ENCODE data around the gene DCLK2. TPM values are rescaled to one million over a fixed set of nuclear protein-coding genes. Genes with fewer than 3 reads are reported as not detected.

Gene DCLK2
- total and polyA plus RNA-seq, 2 of the 13 experiments (the other 11 are each of a cell fraction or from before 2014, with no cell fraction given): not detected

DNA sequence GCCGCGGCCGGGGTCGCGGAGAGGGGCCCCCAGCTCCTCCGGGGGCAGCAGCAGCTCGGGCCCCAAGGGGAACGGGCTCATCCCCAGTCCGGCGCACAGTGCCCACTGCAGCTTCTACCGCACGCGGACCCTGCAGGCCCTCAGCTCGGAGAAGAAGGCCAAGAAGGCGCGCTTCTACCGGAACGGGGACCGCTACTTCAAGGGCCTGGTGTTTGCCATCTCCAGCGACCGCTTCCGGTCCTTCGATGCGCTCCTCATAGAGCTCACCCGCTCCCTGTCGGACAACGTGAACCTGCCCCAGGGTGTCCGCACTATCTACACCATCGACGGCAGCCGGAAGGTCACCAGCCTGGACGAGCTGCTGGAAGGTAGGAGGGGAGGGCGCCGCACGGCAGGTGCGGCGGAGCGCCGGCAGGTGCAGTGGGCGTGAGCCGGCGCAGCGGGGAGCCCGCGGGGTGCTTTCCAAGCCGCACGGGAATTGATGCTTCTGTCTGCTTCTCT is 886 bp downstream of the DCLK2 start (continued):
- no peak for TF ChIP-seq SUZ12 (IDR thresholded peaks at IDR 0.05; ENCODE audit: low read depth, low read length)

DNA sequence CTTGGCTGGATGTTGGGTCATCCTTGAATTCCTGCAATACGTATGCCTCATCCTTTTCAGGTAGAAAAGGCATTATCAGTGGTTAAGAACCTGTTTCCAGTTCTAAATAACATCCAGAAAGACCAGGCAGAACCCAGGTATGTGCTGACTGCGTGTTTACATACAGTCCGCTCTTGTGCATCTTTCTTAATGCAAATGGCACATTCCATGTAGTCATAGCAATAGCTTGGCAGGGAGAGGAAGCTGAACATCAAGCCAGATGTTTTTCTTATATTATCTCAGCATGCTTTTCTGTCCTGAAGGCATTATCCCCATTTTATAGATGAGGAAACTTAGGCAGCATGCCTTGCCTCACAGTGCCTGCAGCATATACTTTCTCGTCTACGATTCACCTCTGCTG is 2.1 kb downstream of the DCLK2 start:
- no peaks in the 10 kb centered on the region for H4K20me1 ChIP-seq (ENCODE audit: insufficient read depth, low read length)

DNA sequence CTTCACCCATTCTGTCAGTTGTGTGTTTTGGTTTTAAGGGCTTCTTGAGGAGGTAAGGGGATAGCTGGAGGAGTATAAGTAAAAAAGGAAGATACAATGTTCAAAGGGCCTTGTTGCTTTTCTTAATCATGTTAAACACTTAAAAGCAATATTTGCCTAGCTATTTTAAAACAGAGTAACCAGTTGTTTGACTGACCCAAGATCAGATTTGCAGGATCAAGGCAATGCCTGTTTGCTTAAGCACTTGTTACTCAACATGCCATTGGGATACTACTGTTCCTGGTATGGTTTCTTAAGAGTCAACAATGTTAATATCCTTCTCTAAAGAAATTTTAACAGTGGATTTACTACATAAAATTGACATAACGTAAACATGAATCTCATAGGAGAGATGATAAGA is 2.6 kb downstream of the DCLK2 start:
- DNase-seq (ENCODE audit: low spot score) (peak; percentile 20), ATAC-seq (peak; percentile 61; the same call in 1 of the 3 replicates), FAIRE-seq (peak; percentile 60)
- no peaks in the 10 kb centered on the region for H4K20me1 ChIP-seq (ENCODE audit: insufficient read depth, low read length)
- no peak overlapping the region for H3K9ac ChIP-seq (ENCODE audit: insufficient read depth, low read depth, low read length)
- POLR2A ChIA-PET: no interaction called here
- H3K36me3 ChIP-seq (replicated peaks in 1 of 2; ENCODE audit: control insufficient read depth in 1 of 2, insufficient read depth in 2 of 2, low read length in 2 of 2): no peaks in the 10 kb centered on the region
- in situ Hi-C loops (cut with HindIII; ENCODE audit: extremely low pct_ligation_motif_present, low pct_unique_long_range_greater_than_20kb) (no loop called here), intact Hi-C loops (cut with micrococcal nuclease; ENCODE audit: unreplicated experiment) (no loop called here)
- no TSS peak for BruUV-seq (replicated peaks)
- H3K4me2 ChIP-seq (ENCODE audit: low read depth, low read length): no peak overlapping the region
- H2AFZ ChIP-seq (ENCODE audit: low read length): no peak overlapping the region
- WGBS (ENCODE audit: low lambda C conversion rate): 0% methylated on average over 1 of the region's 1 CpG
- peaks cover 11% of the 10 kb centered on the region for H3K4me1 ChIP-seq (ENCODE audit: insufficient read depth, low read length)
- H3K9me3 ChIP-seq (ENCODE audit: low read length): no peaks in the 10 kb centered on the region
- no peak overlapping the region for H3K27ac ChIP-seq (ENCODE audit: extremely low read length, insufficient read depth, low read length)
- H3K27me3 ChIP-seq (ENCODE audit: control insufficient read depth in 1 of 2, insufficient read depth in 2 of 2, low read length in 2 of 2): peaks cover 1 to 8% of the 10 kb centered on the region in 2 experiments; a peak in 1 of 5 replicates
- CTCF ChIA-PET (ENCODE audit: low intra/inter-chr PET ratio, low total read pairs): no interaction called here
- H3K4me3 ChIP-seq (replicated peaks in 1 of 3; ENCODE audit: insufficient read depth in 1 of 3, low read depth in 2 of 3, low read length in 3 of 3): no peak overlapping the region
- no peaks in the 10 kb centered on the region for H3K79me2 ChIP-seq (ENCODE audit: insufficient read depth, low read length)
- TF ChIP-seq ZNF484 (CRISPR knock-in tag; IDR thresholded peaks at IDR 0.05; ENCODE audit: borderline replicate concordance, low read depth): no peak
- TF ChIP-seq, protein P1, sequence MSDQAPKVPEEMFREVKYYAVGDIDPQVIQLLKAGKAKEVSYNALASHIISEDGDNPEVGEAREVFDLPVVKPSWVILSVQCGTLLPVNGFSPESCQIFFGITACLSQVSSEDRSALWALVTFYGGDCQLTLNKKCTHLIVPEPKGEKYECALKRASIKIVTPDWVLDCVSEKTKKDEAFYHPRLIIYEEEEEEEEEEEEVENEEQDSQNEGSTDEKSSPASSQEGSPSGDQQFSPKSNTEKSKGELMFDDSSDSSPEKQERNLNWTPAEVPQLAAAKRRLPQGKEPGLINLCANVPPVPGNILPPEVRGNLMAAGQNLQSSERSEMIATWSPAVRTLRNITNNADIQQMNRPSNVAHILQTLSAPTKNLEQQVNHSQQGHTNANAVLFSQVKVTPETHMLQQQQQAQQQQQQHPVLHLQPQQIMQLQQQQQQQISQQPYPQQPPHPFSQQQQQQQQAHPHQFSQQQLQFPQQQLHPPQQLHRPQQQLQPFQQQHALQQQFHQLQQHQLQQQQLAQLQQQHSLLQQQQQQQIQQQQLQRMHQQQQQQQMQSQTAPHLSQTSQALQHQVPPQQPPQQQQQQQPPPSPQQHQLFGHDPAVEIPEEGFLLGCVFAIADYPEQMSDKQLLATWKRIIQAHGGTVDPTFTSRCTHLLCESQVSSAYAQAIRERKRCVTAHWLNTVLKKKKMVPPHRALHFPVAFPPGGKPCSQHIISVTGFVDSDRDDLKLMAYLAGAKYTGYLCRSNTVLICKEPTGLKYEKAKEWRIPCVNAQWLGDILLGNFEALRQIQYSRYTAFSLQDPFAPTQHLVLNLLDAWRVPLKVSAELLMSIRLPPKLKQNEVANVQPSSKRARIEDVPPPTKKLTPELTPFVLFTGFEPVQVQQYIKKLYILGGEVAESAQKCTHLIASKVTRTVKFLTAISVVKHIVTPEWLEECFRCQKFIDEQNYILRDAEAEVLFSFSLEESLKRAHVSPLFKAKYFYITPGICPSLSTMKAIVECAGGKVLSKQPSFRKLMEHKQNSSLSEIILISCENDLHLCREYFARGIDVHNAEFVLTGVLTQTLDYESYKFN (CRISPR knock-in tag; conservative IDR thresholded peaks at IDR 0.05): 0 out of 2 replicates have a peak, but pooled peaks have one; percentile 18
- TF ChIP-seq FOXA1 (IDR thresholded peaks at IDR 0.05): no peak
- TF ChIP-seq FOXA1 (CRISPR knock-in tag; IDR thresholded peaks at IDR 0.05): peak; percentile 69
- TF ChIP-seq, protein P2, sequence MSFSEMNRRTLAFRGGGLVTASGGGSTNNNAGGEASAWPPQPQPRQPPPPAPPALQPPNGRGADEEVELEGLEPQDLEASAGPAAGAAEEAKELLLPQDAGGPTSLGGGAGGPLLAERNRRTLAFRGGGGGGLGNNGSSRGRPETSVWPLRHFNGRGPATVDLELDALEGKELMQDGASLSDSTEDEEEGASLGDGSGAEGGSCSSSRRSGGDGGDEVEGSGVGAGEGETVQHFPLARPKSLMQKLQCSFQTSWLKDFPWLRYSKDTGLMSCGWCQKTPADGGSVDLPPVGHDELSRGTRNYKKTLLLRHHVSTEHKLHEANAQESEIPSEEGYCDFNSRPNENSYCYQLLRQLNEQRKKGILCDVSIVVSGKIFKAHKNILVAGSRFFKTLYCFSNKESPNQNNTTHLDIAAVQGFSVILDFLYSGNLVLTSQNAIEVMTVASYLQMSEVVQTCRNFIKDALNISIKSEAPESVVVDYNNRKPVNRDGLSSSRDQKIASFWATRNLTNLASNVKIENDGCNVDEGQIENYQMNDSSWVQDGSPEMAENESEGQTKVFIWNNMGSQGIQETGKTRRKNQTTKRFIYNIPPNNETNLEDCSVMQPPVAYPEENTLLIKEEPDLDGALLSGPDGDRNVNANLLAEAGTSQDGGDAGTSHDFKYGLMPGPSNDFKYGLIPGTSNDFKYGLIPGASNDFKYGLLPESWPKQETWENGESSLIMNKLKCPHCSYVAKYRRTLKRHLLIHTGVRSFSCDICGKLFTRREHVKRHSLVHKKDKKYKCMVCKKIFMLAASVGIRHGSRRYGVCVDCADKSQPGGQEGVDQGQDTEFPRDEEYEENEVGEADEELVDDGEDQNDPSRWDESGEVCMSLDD (CRISPR knock-in tag; IDR thresholded peaks at IDR 0.05; ENCODE audit: borderline replicate concordance): no peak
- peak; percentile 56; the same call in 1 of the 2 replicates for TF ChIP-seq NCOA2 (CRISPR knock-in tag; IDR thresholded peaks at IDR 0.05)

More for the DNA sequence above, 2.1 kb downstream of the DCLK2 start:
- H3K4me1 ChIP-seq (ENCODE audit: insufficient read depth, low read length): peaks cover 11% of the 10 kb centered on the region
- no peak overlapping the region for H3K27ac ChIP-seq (ENCODE audit: extremely low read length, insufficient read depth, low read length)
- WGBS (ENCODE audit: low lambda C conversion rate): 18% methylated on average over 5 of the region's 5 CpGs
- H3K9ac ChIP-seq (ENCODE audit: insufficient read depth, low read depth, low read length): no peak overlapping the region
- ChIA-PET POLR2A (no interaction called here), CTCF (ENCODE audit: low intra/inter-chr PET ratio, low total read pairs) (no interaction called here)
- H3K4me2 ChIP-seq (ENCODE audit: low read depth, low read length): no peak overlapping the region
- no peaks in the 10 kb centered on the region for H3K79me2 ChIP-seq (ENCODE audit: insufficient read depth, low read length)
- peaks cover 1 to 8% of the 10 kb centered on the region in 2 experiments; a peak in 1 of 5 replicates for H3K27me3 ChIP-seq (ENCODE audit: control insufficient read depth in 1 of 2, insufficient read depth in 2 of 2, low read length in 2 of 2)
- H3K36me3 ChIP-seq (replicated peaks in 1 of 2; ENCODE audit: control insufficient read depth in 1 of 2, insufficient read depth in 2 of 2, low read length in 2 of 2): no peaks in the 10 kb centered on the region
- in situ Hi-C loops (cut with HindIII; ENCODE audit: extremely low pct_ligation_motif_present, low pct_unique_long_range_greater_than_20kb) (no loop called here), intact Hi-C loops (cut with micrococcal nuclease; ENCODE audit: unreplicated experiment) (no loop called here)
- no peak for FAIRE-seq
- TF ChIP-seq, protein P3, sequence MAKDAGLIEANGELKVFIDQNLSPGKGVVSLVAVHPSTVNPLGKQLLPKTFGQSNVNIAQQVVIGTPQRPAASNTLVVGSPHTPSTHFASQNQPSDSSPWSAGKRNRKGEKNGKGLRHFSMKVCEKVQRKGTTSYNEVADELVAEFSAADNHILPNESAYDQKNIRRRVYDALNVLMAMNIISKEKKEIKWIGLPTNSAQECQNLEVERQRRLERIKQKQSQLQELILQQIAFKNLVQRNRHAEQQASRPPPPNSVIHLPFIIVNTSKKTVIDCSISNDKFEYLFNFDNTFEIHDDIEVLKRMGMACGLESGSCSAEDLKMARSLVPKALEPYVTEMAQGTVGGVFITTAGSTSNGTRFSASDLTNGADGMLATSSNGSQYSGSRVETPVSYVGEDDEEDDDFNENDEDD (CRISPR knock-in tag; IDR thresholded peaks at IDR 0.05; ENCODE audit: borderline replicate concordance): no peak
- TF ChIP-seq ZNF629 (CRISPR knock-in tag; conservative IDR thresholded peaks at IDR 0.05): peak; percentile 16; the same call in 1 of the 2 replicates
- no peak for ATAC-seq
- no peaks in the 10 kb centered on the region for H3K9me3 ChIP-seq (ENCODE audit: low read length)
- DNase-seq (ENCODE audit: low spot score): no peak
- H3K4me3 ChIP-seq (replicated peaks in 1 of 3; ENCODE audit: insufficient read depth in 1 of 3, low read depth in 2 of 3, low read length in 3 of 3): no peak overlapping the region
- no peak overlapping the region for H2AFZ ChIP-seq (ENCODE audit: low read length)
- no TSS peak for BruUV-seq (replicated peaks)
